Lower lobe of right lung (tissue), 2 donors: ENCODE data around the gene AK8. TPM values are rescaled to one million over a fixed set of nuclear protein-coding genes. Genes with fewer than 3 reads are reported as not detected.

Experiments used
- ATAC-seq, 2 donors: fragments of 200-7000 bp; cut with Tn5 transposase; one replicate each; pipeline ENCODE4 v1.9.1; 2020 to 2022; ENCODE audit warnings: mild to moderate bottlenecking in 2 of 2, moderate library complexity in 2 of 2
- DNase-seq: peaks from one replicate; pipeline ENCODE4 v3.0.0-alpha.2; 2020
- H3K27ac ChIP-seq: fragments of 200-600 bp; one replicate; pipeline ENCODE4 v1.8.0; 2022
- H3K27me3 ChIP-seq: fragments of 200-600 bp; one replicate; pipeline ENCODE4 v1.8.0; 2022; ENCODE audit warnings: low read depth
- H3K36me3 ChIP-seq: fragments of 200-600 bp; one replicate; pipeline ENCODE4 v1.8.0; 2022; ENCODE audit warnings: mild to moderate bottlenecking
- H3K4me1 ChIP-seq: fragments of 200-600 bp; one replicate; pipeline ENCODE4 v1.8.0; 2022
- H3K4me3 ChIP-seq: fragments of 200-600 bp; one replicate; pipeline ENCODE4 v1.8.0; 2022; ENCODE audit warnings: mild to moderate bottlenecking
- H3K9me3 ChIP-seq: fragments of 200-600 bp; one replicate; pipeline ENCODE4 v1.8.0; 2022
- CTCF ChIP-seq: fragments of 200-600 bp; IDR thresholded peaks from one replicate; pipeline ENCODE4 v1.8.0; 2022; ENCODE audit warnings: antibody characterized with exemption, mild to moderate bottlenecking
- intact Hi-C: fragments of 100-400 bp; cut with DNase I; formaldehyde crosslinking; loops from one replicate; pipeline ENCODE4 v1.11.0; 2022
- total RNA-seq: library from RNA; stranded (reverse); fragmentation: NEBNext Ultra II Directional; extraction: Animal tissue kit (Norgen Biotek cat#: 25700); gene quantifications from one replicate; pipeline ENCODE4 v1.2.1, GENCODE V29; 2021
- donor health status: DM: no; HTN: yes; CAD: no; lungs with severe emphysema.

Gene AK8
- total RNA-seq, 1 donor from 2014 or later: 6.1 TPM

DNA sequence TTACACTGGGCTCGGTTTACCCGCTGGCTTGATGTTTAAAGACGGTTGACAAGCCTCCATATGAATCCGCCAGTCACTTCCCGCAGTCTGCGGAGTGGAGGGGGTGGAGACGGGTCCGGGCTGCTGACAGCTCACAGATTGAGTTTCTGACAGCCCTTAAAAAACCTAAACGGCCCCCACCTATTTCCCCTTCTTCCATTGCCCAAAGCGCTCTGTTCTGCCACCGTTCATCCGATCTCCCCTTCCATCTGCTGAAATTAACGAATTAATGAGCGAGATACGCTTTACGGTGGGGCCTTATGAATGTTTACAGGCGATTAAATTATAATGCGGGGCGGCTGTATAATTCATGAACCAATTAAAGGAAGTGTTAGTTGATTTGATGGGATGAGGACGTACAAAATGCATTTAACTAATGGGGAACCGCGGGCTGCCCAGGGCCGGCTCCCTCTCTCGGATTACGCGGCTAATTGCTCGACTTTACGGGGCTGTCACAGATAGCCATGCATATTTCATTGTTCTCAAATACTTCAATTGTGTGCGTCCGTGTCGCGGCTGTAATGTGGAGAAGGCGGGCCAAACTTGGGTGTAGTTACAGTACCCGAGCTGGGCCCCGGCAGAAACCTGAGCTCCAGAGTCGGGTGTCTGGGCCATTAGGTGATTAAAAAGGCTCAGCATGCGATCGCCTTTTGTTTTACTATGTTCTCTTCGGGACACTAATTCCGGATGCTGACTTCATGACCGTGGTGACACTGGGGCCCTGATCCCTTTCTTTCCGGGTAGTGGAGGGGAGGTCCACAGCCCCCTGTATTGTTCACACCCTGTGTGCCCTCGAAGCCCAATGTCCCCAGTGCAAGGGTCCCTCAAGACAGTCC, 133.0 kb downstream of the AK8 start:
- H3K27me3 ChIP-seq: peaks cover 32% of the 10 kb centered on the region
- H3K36me3 ChIP-seq: no peaks in the 10 kb centered on the region
- no peak overlapping the region for H3K4me3 ChIP-seq
- TF ChIP-seq CTCF: no peak
- no peaks in the 10 kb centered on the region for H3K9me3 ChIP-seq
- H3K27ac ChIP-seq: no peak overlapping the region
- ATAC-seq (no peak), DNase-seq (no peak)
- intact Hi-C loops: no loop called here
- H3K4me1 ChIP-seq: no peaks in the 10 kb centered on the region

DNA sequence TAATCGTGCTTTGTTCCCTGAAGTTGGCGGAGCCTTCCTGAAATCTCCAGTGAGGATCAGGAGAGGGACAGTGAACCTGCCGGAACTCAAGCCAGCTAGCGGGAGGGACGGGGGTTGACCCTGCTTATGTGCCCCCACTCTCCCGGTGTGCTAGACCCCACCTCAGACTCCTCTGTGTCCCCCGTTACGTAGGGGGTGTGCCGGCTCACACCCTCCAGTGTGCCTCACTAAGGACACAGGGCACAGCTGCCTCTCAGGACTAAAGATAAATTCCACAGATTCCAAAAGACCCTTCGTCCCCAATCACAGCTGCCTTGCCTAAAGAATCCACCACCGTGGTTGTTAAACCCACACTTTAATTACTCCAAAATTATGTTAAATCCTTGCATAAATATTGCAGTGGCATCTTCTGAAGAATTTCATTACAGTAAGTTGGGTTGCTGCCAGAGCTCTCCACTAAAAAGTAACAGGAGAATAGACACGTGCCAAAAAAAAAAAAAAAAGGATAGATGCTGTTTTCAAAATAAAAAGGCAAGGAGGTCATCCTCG, 134.1 kb downstream of the AK8 start:
- H3K36me3 ChIP-seq: no peaks in the 10 kb centered on the region
- no peak overlapping the region for H3K4me3 ChIP-seq
- no peaks in the 10 kb centered on the region for H3K4me1 ChIP-seq
- intact Hi-C loops: no loop called here
- H3K27me3 ChIP-seq: peaks cover 32% of the 10 kb centered on the region
- no peak for TF ChIP-seq CTCF
- no peaks in the 10 kb centered on the region for H3K9me3 ChIP-seq
- H3K27ac ChIP-seq: no peak overlapping the region
- ATAC-seq (no peak), DNase-seq (no peak)

DNA sequence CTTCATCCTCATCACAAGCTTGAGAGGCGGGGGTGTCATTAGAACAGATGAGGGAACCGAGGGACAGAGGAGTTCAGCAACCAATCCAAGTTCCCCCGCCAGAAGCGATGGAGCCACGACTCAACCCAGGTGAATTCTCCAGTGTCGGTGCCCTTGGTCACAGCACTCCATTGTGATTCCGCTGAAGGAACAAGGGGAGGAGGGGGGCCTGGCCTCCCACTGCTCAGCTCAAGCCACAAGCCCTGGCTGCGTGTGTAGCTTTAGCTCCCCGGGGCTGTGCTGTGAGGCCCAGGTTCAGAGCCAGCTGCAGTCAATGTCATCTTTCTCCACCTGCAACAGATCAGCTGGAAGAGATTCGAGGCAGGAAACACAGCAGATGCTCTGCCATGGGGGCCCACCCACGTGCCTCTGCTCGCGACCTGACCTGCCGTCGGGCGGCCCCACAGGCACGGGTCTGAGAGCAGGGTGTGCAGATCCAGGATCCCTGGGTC, 135.2 kb downstream of the AK8 start:
- no peaks in the 10 kb centered on the region for H3K4me1 ChIP-seq
- H3K27ac ChIP-seq: no peak overlapping the region
- no peak for ATAC-seq
- H3K36me3 ChIP-seq: no peaks in the 10 kb centered on the region
- DNase-seq: no peak
- H3K27me3 ChIP-seq: peaks cover 32% of the 10 kb centered on the region
- H3K9me3 ChIP-seq: no peaks in the 10 kb centered on the region
- no peak for TF ChIP-seq CTCF
- H3K4me3 ChIP-seq: no peak overlapping the region
- intact Hi-C loops: no loop called here

- DNase-seq (no peak), ATAC-seq (no peak)
- Histone ChIP-seq H3K4me1 (no peaks in the 10 kb centered on the region), H3K9me3 (no peaks in the 10 kb centered on the region), H3K36me3 (no peaks in the 10 kb centered on the region), H3K4me3 (no peak overlapping the region), H3K27me3 (peaks cover 30% of the 10 kb centered on the region), H3K27ac (no peak overlapping the region)
- intact Hi-C loops: no loop called here
- TF ChIP-seq CTCF: no peak
Measured at GRCh38 chr9:132740526-132741309, 137.4 kb downstream of the AK8 start.

GRCh38 chr9:132739710-132740310, 138.3 kb downstream of the AK8 start:
- Histone ChIP-seq H3K27me3 (peaks cover 26% of the 10 kb centered on the region), H3K4me1 (no peaks in the 10 kb centered on the region), H3K4me3 (no peak overlapping the region), H3K36me3 (no peaks in the 10 kb centered on the region), H3K27ac (no peak overlapping the region), H3K9me3 (no peaks in the 10 kb centered on the region)
- ATAC-seq (no peak), DNase-seq (no peak)
- intact Hi-C loops: no loop called here
- TF ChIP-seq CTCF: no peak
